ENCODE results near the gene STRN. TPM values are rescaled to one million over a fixed set of nuclear protein-coding genes. Genes with fewer than 3 reads are reported as not detected.

Gene STRN
- total and polyA plus RNA-seq, 9 of the 15 experiments (the other 6 are each of a cell fraction or from before 2014, with no cell fraction given): 1.3 to 31.2 (median 20.0) TPM

- TF ChIP-seq ZNF589 (CRISPR knock-in tag; IDR thresholded peaks at IDR 0.05; ENCODE audit: low read depth) (no peak), CSDE1 (IDR thresholded peaks at IDR 0.05) (no peak)
These were observed 1.1 kb downstream of the STRN start (continued) for GRCh38 chr2:36965206-36965605.

GRCh38 chr2:36964496-36965058, 1.8 kb downstream of the STRN start:
- Histone ChIP-seq H3K4me1 (replicated peaks in 1 of 2; ENCODE audit: control insufficient read depth in 2 of 2, insufficient read depth in 2 of 2, low read length in 2 of 2) (peaks cover 6 to 22% of the 10 kb centered on the region in 2 experiments), H3K4me3 (peak overlapping the region; percentile 96), H3K9ac (ENCODE audit: insufficient read depth in 1 of 2, low read depth in 2 of 2, low read length in 2 of 2) (peak overlapping the region in 1 of 2 experiments; percentile 83; a peak in 2 of 4 replicates), H3K9me1 (ENCODE audit: control insufficient read depth, insufficient read depth, low read length) (no peaks in the 10 kb centered on the region), H3K27ac (ENCODE audit: extremely low read depth, low read depth, low read length) (peak overlapping the region; percentile 86), H4K20me1 (replicated peaks; ENCODE audit: control insufficient read depth, insufficient read depth, low read length) (no peaks in the 10 kb centered on the region), H3K9me3 (replicated peaks; ENCODE audit: control insufficient read depth, insufficient read depth, low read depth, low read length) (no peaks in the 10 kb centered on the region), H3K79me2 (ENCODE audit: control insufficient read depth, insufficient read depth, low read length) (peaks cover 69% of the 10 kb centered on the region), H3K36me3 (ENCODE audit: control insufficient read depth, insufficient read depth, low read length) (peaks cover 11% of the 10 kb centered on the region), H2AFZ (ENCODE audit: low read depth, low read length) (no peak overlapping the region), H3K27me3 (ENCODE audit: control insufficient read depth in 2 of 2, insufficient read depth in 2 of 2, low read length in 2 of 2) (no peaks in the 10 kb centered on the region), H3K4me2 (ENCODE audit: insufficient read depth, low read length) (peak overlapping the region; percentile 94)
- DNase-seq (ENCODE audit: extremely low read depth in 1 of 4, low spot score in 3 of 4) (no peak), ATAC-seq (no peak), FAIRE-seq (no peak)
- in situ Hi-C loops (cut with MboI) (no loop called here), intact Hi-C loops (cut with micrococcal nuclease) (no loop called here)
- TF ChIP-seq KDM1A (IDR thresholded peaks at IDR 0.05) (peak in 1 of 2 experiments; percentile 24; a peak in 1 of 4 replicates), CCAR2 (IDR thresholded peaks at IDR 0.05; ENCODE audit: low read depth, low read length) (no peak), TRIM28 (IDR thresholded peaks at IDR 0.05) (peak; percentile 60; the same call in 1 of the 2 replicates), ZNF316 (IDR thresholded peaks at IDR 0.05) (peak; percentile 81), POLR2AphosphoS2 (IDR thresholded peaks at IDR 0.05; ENCODE audit: low read length) (no peak), ZNF280A (IDR thresholded peaks at IDR 0.05; ENCODE audit: low read depth, partially characterized antibody) (peak; percentile 14), ESRRA (IDR thresholded peaks at IDR 0.05; ENCODE audit: borderline replicate concordance, low read depth) (0 out of 2 replicates have a peak, but pooled peaks have one; percentile 17), ZNF140 (CRISPR knock-in tag; IDR thresholded peaks at IDR 0.05) (no peak), ETV6 (IDR thresholded peaks at IDR 0.05; ENCODE audit: borderline replicate concordance in 1 of 2, low read depth in 2 of 2, low read length in 1 of 2) (no peak), ETV6 (CRISPR knock-in tag; IDR thresholded peaks at IDR 0.05; ENCODE audit: borderline replicate concordance) (no peak), CBX3 (IDR thresholded peaks at IDR 0.05; ENCODE audit: borderline replicate concordance in 1 of 2, low read length in 2 of 2) (peak in 1 of 2 experiments; percentile 66; a peak in 1 of 3 replicates)
- CTCF ChIA-PET (ENCODE audit: low intra/inter-chr PET ratio): no interaction called here
- POLR2A ChIA-PET: interaction anchor here (0.6 to 1.0 kb wide), 2 partner anchors 12 to 1411 kb away, joined by 3 read pairs; no protein-coding TSS in a partner anchor
- BruUV-seq (replicated peaks): TSS peak; percentile 40
- WGBS (ENCODE audit: insufficient coverage, low coverage, missing lambda C conversion rate): 72% methylated on average over 5 of the region's 5 CpGs

All from K562 (cell line).